Transverse colon (tissue), 4 donors: Measurements from ENCODE around the gene RNASE11. TPM values are rescaled to one million over a fixed set of nuclear protein-coding genes. Genes with fewer than 3 reads are reported as not detected.

Experiments used
- DNase-seq: peaks from one replicate; pipeline ENCODE4 v3.0.0-alpha.2; 2019
- H3K27ac ChIP-seq, 4 donors: fragments of 200-600 bp; sonication (generic); 2 replicates each; pipeline ENCODE4 v1.5.1; 2016 to 2018; ENCODE audit warnings: inconsistent platforms in 4 of 4
- H3K27me3 ChIP-seq: fragments of 200-600 bp; sonication (generic); 2 replicates; pipeline ENCODE4 v1.5.1; 2017; ENCODE audit warnings: inconsistent platforms
- H3K36me3 ChIP-seq, 4 donors: fragments of 200-600 bp; sonication (generic); 2 replicates each; pipeline ENCODE4 v1.5.1; 2017 to 2019; ENCODE audit warnings: inconsistent platforms in 4 of 4
- H3K4me1 ChIP-seq, 4 donors: fragments of 200-600 bp; sonication (generic); 2 replicates each; pipeline ENCODE4 v1.5.1; 2017 to 2020; ENCODE audit warnings: inconsistent platforms in 4 of 4
- H3K4me3 ChIP-seq, 4 donors: fragments of 200-600 bp; sonication (generic); 1 replicate in 1 of 4; 2 replicates in 3 of 4; pipeline versions ENCODE4 v1.5.1 to v1.6.1; 2017 to 2019; ENCODE audit warnings: inconsistent platforms in 4 of 4
- H3K9me3 ChIP-seq, 2 donors: fragments of 200-600 bp; sonication (generic); 2 replicates each; pipeline ENCODE4 v1.5.1; 2017 to 2019; ENCODE audit warnings: inconsistent platforms in 2 of 2
- CTCF ChIP-seq, 5 experiments: fragments of 200-600 bp in 3 of 5; fragments of 450-650 bp in 2 of 5; sonication (generic) in 3 of 5; IDR thresholded peaks; 1 replicate in 2 of 5; 2 replicates in 3 of 5; pipeline ENCODE4 v1.5.1; 2016 to 2017; ENCODE audit warnings: antibody characterized with exemption in 5 of 5, inconsistent platforms in 3 of 5, mild to moderate bottlenecking in 2 of 5, moderate library complexity in 1 of 5
- EP300 ChIP-seq: sonication (generic); formaldehyde crosslinking; IDR thresholded peaks from one replicate; pipeline ENCODE4 v1.6.1; 2017; ENCODE audit warnings: antibody characterized with exemption, low read depth
- POLR2A ChIP-seq: fragments of 450-650 bp; IDR thresholded peaks from one replicate; pipeline ENCODE4 v1.6.1; 2016; ENCODE audit warnings: antibody characterized with exemption, mild to moderate bottlenecking, moderate library complexity
- POLR2AphosphoS5 ChIP-seq, 3 donors: sonication (generic); formaldehyde crosslinking; IDR thresholded peaks; one replicate each; pipeline ENCODE4 v1.6.1; 2016; ENCODE audit warnings: antibody characterized with exemption in 3 of 3
- WGBS, 2 donors: methylation state at CpG; one replicate each; pipeline ENCODE4 v1.1.5; 2018; ENCODE audit warnings: low coverage in 1 of 2; 5-methylcytosine and 5-hydroxymethylcytosine counted together
- in situ Hi-C, 4 donors: fragments of 200-750 bp; cut with MboI; loops; one replicate each; pipeline versions ENCODE4 v1.15.0 to v1.15.1; 2017; ENCODE audit warnings: low sequenced_read_pairs in 3 of 4, low pct_ligation_motif_present in 1 of 4, low pct_unique_long_range_greater_than_20kb in 1 of 4
- intact Hi-C: fragments of 100-400 bp; cut with DNase I; formaldehyde crosslinking; loops from one replicate; pipeline ENCODE4 v1.15.1; 2023; ENCODE audit warnings: low total_unique reads
- total RNA-seq, 4 donors: library from RNA; depleted of rRNA; stranded (reverse); fragments of >200 nt; gene quantifications; one replicate each; pipeline ENCODE4 v1.1.0, GENCODE V29; 2016

RNASE11 gene
- total RNA-seq, 4 donors from 2014 or later: not detected

DNA sequence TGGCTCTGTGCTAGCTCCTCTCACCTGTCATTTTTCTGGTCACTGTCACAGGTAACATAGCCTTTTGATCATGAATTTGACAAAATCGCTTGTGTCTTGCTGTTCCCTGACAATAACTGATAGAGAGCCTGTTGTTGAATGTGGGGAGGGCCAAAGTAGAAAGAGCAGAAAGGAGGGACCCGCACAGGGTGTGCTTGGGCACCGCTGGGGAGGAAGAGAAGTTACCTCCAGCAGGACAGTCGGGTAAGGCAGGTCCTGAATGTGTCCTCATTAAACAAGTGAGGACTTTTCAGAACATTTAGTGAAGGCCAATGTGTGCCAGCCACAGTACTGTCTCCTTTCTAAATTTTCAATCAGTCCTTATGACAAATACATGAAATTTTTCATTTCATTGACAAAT is 3.4 kb upstream of the RNASE11 start, which contains the start of gene RNASE12:
TSS of gene RNASE12 (minus strand) at position 142 of the 400 bp plus-strand sequence. CDS start 653 bp downstream, outside the sequence.
- 82 to 88% methylated on average over 3 to 4 of the region's 4 CpGs for WGBS, 2 donors
- in situ Hi-C loops (loop anchor here in 2 of 4 donors (10.0 kb wide), 2 partner anchors 46 to 66 kb away; no protein-coding TSS in a partner anchor), intact Hi-C loops (no loop called here)
- H3K4me3 ChIP-seq: no peak within 1 kb of the TSS
- H3K9me3 ChIP-seq: no peaks in the 10 kb centered on the region
- H3K4me1 ChIP-seq: no peaks in the 10 kb centered on the region
- H3K27ac ChIP-seq: no peak within 1 kb of the TSS
- H3K27me3 ChIP-seq: no peaks in the 10 kb centered on the region
- no peak for DNase-seq
- H3K36me3 ChIP-seq: no peaks in the 10 kb centered on the region
- TF ChIP-seq EP300: no peak
- no peak for TF ChIP-seq POLR2AphosphoS5 (IDR thresholded peaks at IDR 0.05)
- no peak for TF ChIP-seq POLR2A
- no peak for TF ChIP-seq CTCF (IDR thresholded peaks at IDR 0.05)

DNA sequence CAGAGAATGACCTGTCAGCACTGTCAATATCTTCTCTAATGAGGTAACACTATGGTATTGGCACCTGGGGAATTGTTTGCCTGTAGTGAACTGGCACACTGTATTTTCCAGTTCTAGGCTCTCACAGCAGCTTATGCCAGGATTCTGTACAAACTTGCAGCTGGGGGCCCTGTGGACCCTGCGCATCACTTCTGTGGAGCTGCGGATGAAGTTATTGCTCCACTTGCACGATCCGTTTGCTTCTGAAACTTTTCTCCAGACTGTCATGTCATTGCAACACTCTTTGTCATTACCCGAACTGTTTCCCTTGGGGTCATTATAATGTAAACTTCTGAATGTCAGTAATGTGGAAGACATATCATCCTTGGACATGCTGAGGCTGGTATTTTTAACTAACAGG is 3.9 kb downstream of the RNASE11 start:
- Histone ChIP-seq H3K9me3 (no peaks in the 10 kb centered on the region), H3K27me3 (no peaks in the 10 kb centered on the region), H3K36me3 (no peaks in the 10 kb centered on the region), H3K4me3 (no peak overlapping the region), H3K4me1 (no peaks in the 10 kb centered on the region), H3K27ac (no peak overlapping the region)
- intact Hi-C loops (no loop called here), in situ Hi-C loops (no loop called here)
- TF ChIP-seq POLR2A: no peak
- TF ChIP-seq POLR2AphosphoS5 (IDR thresholded peaks at IDR 0.05): no peak
- no peak for TF ChIP-seq EP300
- no peak for TF ChIP-seq CTCF (IDR thresholded peaks at IDR 0.05)
- DNase-seq: no peak
- WGBS, 2 donors: 74% methylated on average over 5 of the region's 5 CpGs; no CpG with 5 or more reads in 1 of the 2 donors

DNA sequence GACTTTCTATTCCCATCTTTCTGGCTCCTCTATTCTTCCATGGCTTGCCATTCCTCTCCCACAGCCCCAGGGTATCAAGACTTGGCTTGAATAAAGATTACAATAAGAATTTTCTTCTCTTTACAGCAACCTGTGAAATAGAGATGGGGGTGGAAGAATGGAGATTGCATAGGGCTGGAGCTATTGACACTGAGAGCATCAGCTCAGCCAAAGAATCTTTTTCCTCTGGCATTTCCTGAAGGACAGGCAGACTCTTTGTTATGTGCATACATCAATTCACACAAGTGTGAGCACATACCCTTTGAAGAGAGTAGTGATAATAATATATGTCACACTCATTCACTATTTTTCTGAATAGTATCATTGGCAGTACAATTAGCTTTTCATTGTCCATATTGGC is 4.7 kb downstream of the RNASE11 start:
- in situ Hi-C loops (no loop called here), intact Hi-C loops (no loop called here)
- Histone ChIP-seq H3K27ac (no peak overlapping the region), H3K9me3 (no peaks in the 10 kb centered on the region), H3K4me3 (no peak overlapping the region), H3K36me3 (no peaks in the 10 kb centered on the region), H3K27me3 (no peaks in the 10 kb centered on the region), H3K4me1 (no peaks in the 10 kb centered on the region)
- no peak for DNase-seq
- TF ChIP-seq POLR2A (no peak), CTCF (IDR thresholded peaks at IDR 0.05) (no peak), EP300 (no peak), POLR2AphosphoS5 (IDR thresholded peaks at IDR 0.05) (no peak)

- Histone ChIP-seq H3K4me3 (no peak overlapping the region), H3K27me3 (no peaks in the 10 kb centered on the region), H3K4me1 (no peaks in the 10 kb centered on the region), H3K36me3 (no peaks in the 10 kb centered on the region), H3K27ac (no peak overlapping the region), H3K9me3 (no peaks in the 10 kb centered on the region)
- no peak for DNase-seq
- in situ Hi-C loops: no loop called here
- whole genome bisulfite sequencing, 2 donors: 76 to 81% methylated on average over 4 of the region's 4 CpGs
- TF ChIP-seq POLR2AphosphoS5 (IDR thresholded peaks at IDR 0.05): no peak
- intact Hi-C loops: no loop called here
These were observed 7.6 kb downstream of the RNASE11 start for GRCh38 chr14:20580242-20580641.

GRCh38 chr14:20578784-20579502 is 8.9 kb downstream of the RNASE11 start:
- in situ Hi-C loops (no loop called here), intact Hi-C loops (no loop called here)
- DNase-seq: no peak
- Histone ChIP-seq H3K27ac (no peak overlapping the region), H3K4me1 (no peaks in the 10 kb centered on the region), H3K4me3 (no peak overlapping the region), H3K36me3 (no peaks in the 10 kb centered on the region), H3K27me3 (no peaks in the 10 kb centered on the region), H3K9me3 (no peaks in the 10 kb centered on the region)
- 82% methylated on average over 6 to 14 of the region's 14 CpGs for WGBS, 2 donors
- TF ChIP-seq POLR2AphosphoS5 (IDR thresholded peaks at IDR 0.05) (no peak), POLR2A (no peak), EP300 (no peak), CTCF (IDR thresholded peaks at IDR 0.05) (no peak)
